GM18499 (cell line): ENCODE data around the gene GGCT.
A peak's percentile ranks its signal among the peaks of the same experiment; 100 is the strongest.
"Not testable (repeated sequence)": the region's sequence is repeated elsewhere in the genome, so short reads cannot be mapped to it uniquely, and the experiment has no call there.

ENCODE experiments used
- ATAC-seq: cut with Tn5 transposase; IDR thresholded peaks from one replicate; pipeline ENCODE4 v1.9.1; 2021; ENCODE audit warnings: moderate number of reproducible peaks; ENCODE audit not compliant: insufficient read depth, unreplicated experiment

GGCT gene

DNA sequence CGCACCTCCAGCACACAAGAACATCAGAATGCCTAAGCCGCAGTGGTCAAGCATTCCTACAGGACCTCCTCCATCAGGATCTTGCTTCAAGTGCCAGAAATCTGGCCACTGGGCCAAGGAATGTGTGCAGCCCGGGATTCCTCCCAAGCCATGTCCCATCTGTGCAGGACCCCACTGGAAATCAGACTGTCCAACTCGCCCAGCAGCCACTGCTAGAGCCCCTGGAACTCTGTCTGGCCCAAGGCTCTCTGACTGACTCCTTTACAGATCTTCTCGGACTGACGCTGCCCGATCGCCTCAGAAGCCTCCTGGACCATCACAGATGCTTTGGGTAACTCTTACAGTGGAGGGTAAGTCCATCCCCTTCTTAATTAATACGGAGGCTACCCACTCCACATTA lies 23.2 kb downstream of the GGCT start:
- not testable (repeated sequence) for ATAC-seq

DNA sequence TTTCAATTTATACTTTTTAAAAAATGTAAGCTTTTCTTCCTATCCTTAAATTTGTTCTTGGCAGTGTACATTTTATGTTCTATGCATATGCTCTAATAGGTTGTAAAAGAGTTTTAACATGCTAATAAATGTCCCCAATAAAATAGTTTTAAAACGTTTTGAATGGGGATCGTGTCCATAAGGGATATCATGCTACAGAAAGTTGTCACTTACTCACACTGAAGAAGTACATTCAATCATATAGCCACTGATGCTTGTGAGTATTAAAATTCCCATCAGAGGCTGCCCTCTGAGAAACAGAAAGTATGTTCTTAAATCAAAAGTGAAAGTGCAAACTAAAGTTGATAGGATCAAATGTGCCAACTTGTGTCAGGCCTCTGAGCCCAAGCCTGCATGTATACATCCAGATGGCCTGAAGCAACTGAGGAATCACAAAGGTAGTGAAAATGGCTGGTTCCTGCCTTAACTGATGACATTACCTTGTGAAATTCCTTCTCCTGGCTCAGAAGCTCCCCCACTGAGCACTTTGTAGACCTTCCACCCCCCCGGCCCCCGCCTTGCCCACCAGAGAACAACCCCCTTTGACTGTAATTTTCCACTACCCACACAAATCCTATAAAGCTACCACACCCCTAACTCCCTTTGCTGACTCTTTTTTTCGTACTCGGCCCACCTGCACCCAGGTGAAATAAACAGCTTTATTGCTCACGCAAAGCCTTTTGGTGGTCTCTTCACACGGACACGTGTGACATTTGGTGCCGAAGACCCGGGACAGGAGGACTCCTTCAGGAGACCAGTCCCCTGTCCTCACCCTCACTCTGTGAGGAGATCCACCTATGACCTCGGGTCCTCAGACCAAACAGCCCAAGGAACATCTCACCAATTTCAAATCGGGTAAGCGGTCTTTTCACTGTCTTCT lies 25.2 kb downstream of the GGCT start:
- ATAC-seq: no peak

DNA sequence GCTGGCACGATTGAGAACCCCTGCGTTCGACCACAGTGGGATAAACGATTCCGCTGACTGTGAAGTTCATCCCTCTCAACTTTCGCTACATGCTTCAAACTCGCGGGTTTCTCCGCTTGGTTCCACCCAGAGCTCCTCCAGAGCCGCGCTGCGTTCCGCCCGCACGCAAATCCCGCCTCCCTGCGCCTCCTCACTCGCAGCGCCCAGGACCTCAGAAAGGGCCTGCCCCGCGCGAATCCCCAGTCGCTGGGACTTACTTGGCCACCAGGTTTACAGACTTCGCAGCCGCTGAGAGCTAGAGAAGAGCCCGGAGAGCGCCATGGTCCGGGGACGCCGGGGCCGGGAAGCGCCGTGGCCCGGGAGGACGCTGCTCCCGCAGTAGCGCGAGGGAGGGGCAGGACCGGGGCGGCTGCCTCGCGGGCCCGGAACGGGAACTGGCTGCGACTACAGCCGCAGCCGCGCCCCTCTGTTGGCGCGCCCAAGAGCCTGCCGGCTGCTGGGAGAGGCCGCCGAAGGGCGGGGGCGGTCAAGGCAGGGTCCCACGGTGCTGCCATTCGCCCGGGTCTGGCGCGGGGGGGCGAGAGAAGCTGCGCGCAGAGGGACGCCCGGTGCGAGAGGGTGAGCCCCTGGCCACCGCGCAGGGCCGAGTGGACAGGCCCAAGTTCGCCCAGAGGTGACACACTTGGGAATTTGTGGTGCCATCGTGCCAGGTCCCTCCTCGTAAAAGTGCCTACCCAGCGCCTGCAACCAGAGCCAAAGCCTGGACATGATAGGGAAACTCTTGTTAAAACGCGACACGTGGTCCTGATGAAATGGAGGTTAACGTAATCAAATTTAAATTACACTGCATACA lies 26.1 kb downstream of the GGCT start, which contains the start of gene NOD1:
Gene NOD1 (minus strand): TSS at position 436 of the 853 bp plus-strand sequence. CDS start 21,863 bp downstream, outside the sequence.
- ATAC-seq: peak; percentile 66

DNA sequence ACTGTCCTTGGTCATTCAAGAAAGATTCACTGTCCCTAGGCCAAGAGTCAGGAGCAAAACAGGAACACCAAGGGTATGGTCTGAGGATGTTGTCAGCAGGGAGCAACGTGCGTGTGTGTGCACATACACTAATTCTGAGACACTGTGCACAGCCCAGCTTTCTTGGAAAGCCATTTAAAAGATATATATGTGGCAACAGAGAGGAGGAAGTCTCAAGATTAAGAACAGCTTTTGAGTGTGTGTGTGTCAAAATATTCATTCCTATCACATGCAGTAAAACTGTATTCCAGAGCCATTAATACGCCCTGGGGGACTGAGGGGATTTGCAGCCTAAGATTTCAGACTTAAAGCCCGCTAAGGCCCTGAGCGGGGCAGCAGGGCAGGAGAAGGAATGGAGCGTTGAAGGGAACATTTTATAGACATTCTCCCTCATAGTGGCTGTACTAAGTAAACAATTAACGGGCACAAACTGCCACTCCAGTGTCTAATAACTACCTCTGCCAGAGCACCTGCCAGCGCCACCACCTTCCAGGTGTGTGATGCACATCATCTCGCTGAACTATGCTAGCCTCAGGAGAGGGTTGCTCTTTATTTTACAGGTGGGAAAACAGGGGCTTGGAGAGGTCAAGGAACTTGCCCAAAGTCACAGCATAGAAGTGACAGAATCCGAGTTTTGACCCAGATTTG lies 28.0 kb downstream of the GGCT start:
- no peak for ATAC-seq

DNA sequence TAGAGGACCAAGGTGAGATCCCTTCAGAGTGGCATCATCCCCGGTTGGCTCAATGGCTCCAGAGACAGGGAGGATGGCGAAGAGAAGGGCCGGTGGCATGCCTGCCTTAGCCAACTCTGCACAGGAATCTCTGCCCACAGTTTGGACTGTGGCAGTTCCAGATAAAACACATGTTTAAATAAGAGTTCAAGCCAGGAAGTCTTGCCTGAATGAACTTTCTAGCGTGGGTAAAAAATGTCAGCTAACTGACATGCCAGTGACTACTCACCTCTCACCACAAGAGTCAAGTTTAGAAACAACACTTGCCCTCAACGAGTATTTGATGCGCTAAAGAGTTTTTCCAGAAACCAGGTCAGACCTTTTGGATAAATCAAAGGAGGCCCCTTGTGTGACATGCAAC lies 29.0 kb downstream of the GGCT start:
- no peak for ATAC-seq

DNA sequence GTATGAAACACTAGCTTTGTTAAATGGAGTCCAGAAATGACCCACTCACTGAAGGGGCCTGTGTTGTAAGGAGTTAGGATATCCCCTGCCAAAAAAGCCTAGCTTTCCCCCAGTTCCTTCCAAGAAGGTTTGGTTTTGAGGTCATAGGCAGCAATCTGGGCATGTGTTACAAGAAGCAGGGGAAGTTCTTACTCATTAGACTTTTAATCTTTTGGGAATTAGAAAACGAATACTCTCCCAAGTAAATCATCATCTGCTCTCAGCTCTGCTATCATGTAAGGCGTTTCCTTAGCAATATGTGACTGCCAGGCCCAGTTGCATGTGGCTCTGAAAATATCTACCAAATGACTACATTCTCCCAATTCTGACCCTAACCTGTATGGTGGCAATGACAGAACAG lies 29.7 kb downstream of the GGCT start:
- no peak for ATAC-seq

DNA sequence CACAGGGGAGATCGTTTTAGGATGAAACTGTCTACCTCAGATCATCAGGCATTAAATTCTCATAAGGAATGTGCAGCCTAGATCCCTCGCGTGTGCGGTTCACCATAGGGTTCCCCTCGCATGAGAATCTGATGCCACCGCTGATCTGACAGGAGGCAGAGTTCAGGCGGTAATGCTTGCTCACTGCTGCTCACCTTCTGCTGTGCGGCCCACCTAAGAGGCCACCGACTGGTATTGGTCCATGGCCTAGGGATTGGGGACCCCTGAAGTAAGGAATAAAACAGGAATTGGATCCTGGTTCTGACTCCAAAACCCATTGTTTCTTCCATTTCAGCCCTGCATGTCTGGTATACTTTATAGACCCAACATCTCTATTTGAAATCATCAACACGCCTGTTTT lies 30.1 kb downstream of the GGCT start:
- ATAC-seq: no peak

DNA sequence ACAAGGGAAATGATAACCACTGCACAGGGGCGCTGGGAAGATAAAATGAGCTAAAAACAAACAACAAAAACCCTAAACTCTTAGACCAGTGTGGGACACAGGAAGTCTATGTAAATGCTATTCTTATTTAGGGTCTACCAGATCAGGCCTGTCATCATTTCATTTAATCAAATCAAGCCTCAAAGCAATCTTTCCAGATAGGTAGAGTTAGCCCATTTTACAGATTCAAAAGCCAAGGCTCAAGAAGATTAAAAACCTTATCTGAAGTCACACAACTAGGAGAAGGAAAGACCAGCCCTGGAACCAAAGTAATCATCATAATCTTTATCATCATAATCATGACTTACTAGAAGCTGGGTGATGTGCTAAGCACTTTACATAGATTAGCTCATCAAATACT lies 30.7 kb downstream of the GGCT start:
- no peak for ATAC-seq

DNA sequence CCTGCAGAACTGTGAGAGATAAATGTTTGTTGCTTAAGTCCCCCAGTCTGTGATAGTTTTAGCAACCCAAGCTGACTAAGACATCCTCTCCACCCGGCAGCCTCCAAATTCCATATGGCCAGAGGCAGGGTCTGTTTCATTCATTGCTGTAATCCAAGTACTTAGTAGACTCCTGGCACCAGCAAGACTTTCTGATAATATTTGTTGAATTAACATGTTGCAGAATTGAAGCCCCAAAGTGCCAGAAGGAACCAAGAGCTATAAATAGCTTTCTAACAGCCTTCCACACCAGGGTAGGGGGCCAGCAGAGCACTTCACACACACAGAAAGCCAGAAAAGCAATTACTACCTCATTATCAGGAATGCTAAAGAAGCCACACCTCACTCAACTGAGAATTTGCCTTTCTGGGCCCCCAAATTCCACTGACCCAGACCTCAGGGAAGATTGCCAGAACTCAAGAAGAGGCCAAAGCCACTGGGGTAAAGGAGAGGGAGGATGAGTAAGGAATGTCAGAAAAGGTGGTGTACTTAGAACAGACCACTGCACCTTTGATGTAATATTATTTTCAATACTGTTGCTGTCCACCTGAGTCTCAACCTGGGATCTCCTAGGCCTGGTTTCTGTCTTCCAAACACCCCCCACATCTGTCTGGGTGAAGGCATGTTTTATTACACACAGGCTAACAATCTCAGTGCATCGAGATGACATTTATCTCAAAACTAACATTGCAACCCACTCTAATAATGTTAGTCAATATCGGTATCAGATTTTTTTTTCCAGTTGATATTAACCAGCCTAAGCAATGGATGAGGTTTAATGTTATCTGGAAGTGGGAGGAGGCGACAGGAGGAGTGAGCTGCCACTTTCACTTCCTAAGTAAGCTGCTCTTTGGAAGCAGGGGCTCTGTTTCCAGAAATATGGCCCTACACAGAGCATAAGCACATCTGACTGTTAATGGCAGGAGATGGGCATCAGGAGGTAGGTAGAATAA lies 31.5 kb downstream of the GGCT start:
- ATAC-seq: no peak

DNA sequence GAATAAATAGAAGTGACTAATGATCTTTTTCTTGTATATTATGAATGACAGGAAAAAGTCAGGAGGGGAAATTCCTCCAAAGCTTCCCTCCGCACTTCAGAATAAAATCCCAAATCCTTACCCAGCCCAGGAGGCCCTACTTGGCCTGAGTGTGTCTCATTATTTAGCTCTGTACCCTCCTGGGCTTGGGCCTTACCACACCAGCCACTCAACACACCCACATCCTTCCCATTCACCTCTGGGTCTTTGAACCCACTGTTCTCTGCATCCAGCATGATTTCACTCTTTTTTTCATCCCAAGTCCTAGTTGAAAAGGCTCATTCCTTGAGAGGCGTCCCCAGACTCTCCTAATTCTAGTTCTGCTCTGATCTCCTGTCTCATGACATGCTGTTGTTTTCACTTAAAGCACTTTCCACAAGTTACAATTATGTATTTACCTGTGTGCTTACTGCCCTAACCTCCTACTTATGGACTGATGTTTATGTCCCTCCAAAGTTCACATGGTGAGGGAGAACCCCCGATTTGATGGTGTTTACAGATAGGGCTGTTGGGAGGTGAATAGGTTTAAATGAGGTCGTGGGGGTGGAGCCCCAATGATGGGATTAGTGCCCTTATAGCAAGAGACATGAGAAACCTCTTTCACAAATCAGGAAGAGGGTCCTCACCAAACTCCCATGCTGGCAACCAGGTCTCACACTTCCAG lies 32.4 kb downstream of the GGCT start:
- ATAC-seq: no peak

DNA sequence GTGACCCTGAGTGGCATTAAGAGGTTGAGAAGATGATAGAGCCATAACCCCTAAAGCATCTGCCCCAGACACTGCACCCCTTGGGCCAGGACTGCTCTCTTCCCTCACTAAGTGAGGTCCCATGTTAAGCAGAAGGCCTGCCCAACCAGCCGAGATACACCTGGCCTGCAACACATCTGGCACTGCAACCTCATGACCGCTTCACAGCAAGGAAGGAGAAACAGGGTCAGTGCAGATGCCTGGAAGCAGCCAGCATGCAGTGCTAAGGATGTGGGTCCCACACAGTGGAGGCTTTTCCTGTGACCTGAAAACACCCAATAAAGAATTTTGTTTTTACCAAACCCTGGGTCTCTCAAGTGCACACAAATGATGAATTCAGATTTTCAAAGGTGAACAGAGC lies 33.4 kb downstream of the GGCT start:
- ATAC-seq: no peak

DNA sequence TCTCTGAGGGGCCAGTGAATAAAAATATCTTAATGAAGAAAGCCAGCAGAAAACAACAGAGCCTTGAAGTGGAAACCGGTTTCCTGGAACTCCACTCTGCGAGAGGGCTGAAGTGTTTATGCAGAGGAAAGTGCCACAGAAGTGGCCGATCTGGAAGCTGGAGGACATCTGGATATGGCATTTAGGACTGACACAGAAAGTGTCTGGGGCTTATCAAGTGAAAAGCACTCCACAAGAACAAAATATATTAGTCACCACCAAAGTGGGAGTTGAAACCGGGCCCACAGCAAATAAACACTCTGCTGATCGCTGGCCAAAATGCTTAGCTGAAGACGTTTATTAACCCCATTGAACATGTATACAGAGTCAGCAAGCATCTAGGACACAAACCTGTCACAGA lies 33.9 kb downstream of the GGCT start:
- ATAC-seq: no peak

DNA sequence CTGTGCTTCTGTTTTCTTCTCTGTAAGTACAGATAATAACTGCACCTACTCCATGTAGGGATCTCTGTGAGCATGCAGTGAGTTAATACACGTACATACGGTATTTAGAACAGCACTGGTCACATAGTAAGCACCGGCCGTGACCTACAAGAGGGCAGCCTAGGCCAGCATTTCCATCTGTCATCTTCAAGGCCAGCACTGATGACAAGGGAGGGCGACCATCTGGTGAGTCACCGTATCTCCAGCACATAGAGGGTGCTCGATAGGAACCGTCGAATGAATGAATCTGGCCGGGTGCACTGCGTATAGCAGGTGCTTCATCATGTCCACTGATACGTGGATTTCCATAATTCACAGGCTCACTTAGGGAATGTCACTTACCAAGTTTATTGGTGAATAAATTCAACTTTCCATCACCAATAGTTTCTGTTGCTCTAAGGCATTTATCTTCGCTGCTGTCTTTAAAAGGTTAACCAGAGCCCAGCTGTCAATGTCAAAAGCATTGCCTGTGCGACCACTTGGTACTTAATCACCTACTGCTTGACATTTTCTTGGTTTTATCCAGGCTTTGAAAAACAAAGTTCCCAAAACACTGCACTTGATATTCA lies 34.4 kb downstream of the GGCT start:
- ATAC-seq: no peak

DNA sequence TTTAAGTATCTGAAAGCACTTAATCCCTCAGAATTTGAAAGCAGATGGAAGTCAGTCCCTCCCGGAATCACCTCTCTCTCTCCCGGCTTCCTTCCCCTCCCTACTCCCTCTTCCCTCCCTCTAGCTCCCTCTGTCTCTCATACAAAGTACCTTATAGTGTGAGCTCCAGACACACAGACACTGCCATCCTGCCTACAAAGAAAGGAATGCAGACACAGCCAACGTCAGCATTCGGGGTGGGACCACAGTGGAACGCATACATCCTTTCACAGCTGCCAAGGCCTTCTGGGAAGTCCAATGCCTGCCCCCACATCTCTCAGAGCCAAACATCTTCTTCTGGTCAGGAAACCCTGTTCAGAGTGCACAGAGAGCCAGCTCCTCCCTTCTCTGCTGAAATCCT lies 35.3 kb downstream of the GGCT start:
- ATAC-seq: no peak

DNA sequence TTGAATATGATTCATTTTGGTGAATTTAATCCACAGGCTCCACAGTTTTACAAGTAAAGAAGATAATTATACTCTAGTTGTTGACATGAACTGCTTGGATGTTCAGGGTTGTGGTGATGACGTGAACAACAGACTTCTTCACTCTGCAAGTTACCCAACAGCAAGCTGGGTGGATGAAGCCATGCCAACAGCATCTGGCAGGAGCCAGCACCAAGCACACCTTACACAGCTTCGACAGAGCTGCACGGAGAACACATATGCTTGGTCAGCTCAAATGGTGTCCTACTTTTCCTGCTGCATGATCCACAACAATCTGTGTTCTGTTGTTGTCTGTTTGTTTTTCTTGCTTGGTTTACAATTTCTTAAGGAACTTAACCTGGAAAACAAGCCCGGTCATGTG lies 35.8 kb downstream of the GGCT start:
- ATAC-seq: no peak

DNA sequence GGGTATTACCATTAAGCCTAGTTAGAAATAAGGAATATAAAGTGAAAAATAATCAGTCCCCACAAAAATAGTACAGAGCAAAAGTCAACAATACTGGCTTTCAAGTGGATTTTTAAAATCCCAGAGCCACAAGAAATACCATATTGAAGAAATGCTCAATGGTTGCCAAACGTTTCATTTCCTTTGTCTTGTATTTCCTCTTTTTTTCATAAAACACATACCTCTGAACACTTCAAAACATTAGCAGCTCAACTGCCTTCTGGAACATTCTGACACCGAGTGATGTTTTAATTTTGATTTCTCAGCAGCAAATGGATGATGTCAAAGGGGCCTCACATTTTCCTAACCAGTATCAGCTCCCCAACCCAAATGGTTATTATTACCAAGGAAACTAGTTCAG lies 36.6 kb downstream of the GGCT start:
- ATAC-seq: no peak

DNA sequence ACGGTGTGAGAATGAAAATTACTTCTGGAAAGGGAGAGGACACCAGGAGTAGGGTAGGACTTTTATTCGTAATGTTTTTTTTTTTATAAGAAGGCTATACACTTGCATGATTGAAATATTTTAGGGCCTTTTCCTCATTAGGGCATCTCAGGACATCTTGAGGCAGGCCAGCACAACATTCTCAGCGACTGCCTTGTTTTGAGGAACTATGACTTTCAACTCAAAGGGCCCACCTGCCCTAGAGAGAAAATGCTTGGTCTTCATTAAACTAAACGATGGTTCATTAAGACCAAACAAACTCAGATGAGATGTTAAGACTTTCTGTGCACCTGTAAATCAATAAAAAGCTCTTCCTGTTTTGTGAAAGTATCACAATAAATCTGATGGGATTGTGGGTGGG lies 37.4 kb downstream of the GGCT start:
- no peak for ATAC-seq

DNA sequence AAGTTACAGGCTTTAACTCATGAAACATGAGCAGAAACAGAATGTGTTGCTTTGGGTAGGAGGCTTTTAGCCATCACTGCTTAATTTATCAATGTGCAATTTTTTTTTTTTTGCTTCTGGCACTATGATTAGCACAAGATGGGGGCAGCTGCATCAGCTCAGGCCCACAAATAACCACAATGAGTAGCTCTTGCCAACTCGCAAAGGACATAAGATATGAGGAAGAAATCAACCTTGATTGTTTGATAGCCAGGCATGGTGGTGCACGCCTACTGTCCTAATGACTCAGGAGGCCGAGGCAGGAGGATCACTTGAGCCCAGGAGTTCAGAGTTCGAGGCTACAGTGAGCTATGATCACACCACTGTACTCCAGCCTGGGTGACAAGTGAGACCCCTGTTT lies 38.4 kb downstream of the GGCT start:
- no peak for ATAC-seq

DNA sequence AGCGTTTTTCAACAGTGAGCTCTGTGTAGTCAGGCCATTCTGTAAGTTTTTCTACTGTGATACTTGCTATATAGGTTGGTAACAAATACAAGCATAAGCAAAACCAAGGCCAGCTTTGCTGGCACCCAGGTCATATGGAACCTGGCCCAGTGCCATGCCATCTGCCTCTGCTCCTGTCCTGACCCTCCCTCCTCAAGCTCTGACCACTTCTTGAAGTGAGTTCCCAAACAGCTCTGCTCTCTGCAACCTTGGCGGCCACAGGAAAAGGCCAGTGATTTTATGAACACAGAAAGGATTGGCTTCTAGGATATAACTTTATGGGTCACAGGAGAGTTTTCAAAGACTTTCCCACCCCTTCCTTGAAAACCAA lies 38.8 kb downstream of the GGCT start:
- no peak for ATAC-seq
